GM21423 (cell line): Measurements from ENCODE around the gene CTIF.

Experiments used
- ATAC-seq: cut with Tn5 transposase; IDR thresholded peaks from one replicate; pipeline ENCODE4 v1.9.1; 2021; ENCODE audit warnings: mild to moderate bottlenecking, moderate library complexity; ENCODE audit not compliant: unreplicated experiment

Gene CTIF

GRCh38 chr18:48721312-48721711 is 182.5 kb downstream of the CTIF start:
- no peak for ATAC-seq

GRCh38 chr18:48723016-48723415 is 184.2 kb downstream of the CTIF start:
- ATAC-seq, result no peak

- no peak for ATAC-seq
These were observed 185.0 kb downstream of the CTIF start for GRCh38 chr18:48723837-48724236.

GRCh38 chr18:48724442-48724841 is 185.6 kb downstream of the CTIF start:
- ATAC-seq, result no peak

GRCh38 chr18:48724939-48725338 is 186.1 kb downstream of the CTIF start:
- ATAC-seq, result no peak

- no peak for ATAC-seq
These were observed 186.7 kb downstream of the CTIF start for GRCh38 chr18:48725562-48725961.

GRCh38 chr18:48727681-48728080 is 188.8 kb downstream of the CTIF start:
- no peak for ATAC-seq

- ATAC-seq, result no peak
These were observed 189.5 kb downstream of the CTIF start for GRCh38 chr18:48728204-48728833.

GRCh38 chr18:48729404-48729803 is 190.6 kb downstream of the CTIF start:
- ATAC-seq, result no peak

GRCh38 chr18:48730010-48730409 is 191.2 kb downstream of the CTIF start:
- no peak for ATAC-seq

- ATAC-seq, result no peak
These were observed 194.1 kb downstream of the CTIF start for GRCh38 chr18:48732767-48733424.

- no peak for ATAC-seq
These were observed 194.9 kb downstream of the CTIF start for GRCh38 chr18:48733643-48734253.

GRCh38 chr18:48734460-48734859 is 195.6 kb downstream of the CTIF start:
- no peak for ATAC-seq

GRCh38 chr18:48735080-48735676 is 196.3 kb downstream of the CTIF start:
- no peak for ATAC-seq

GRCh38 chr18:48735681-48736255 is 196.9 kb downstream of the CTIF start:
- no peak for ATAC-seq

- no peak for ATAC-seq
These were observed 197.8 kb downstream of the CTIF start for GRCh38 chr18:48736321-48737260.

- no peak for ATAC-seq
These were observed 200.6 kb downstream of the CTIF start for GRCh38 chr18:48739266-48740067.

- no peak for ATAC-seq
These were observed 201.2 kb downstream of the CTIF start for GRCh38 chr18:48740068-48740440.

GRCh38 chr18:48740851-48741485 is 202.1 kb downstream of the CTIF start:
- ATAC-seq, result no peak
